HT-29 (cell line): ENCODE data around the gene DNAH14. TPM values are rescaled to one million over a fixed set of nuclear protein-coding genes. Genes with fewer than 3 reads are reported as not detected.
A peak's percentile ranks its signal among the peaks of the same experiment; 100 is the strongest.
"Not testable (repeated sequence)": the region's sequence is repeated elsewhere in the genome, so short reads cannot be mapped to it uniquely, and the experiment has no call there.

ENCODE experiments used
- DNase-seq: peaks from one replicate; pipeline ENCODE4 v3.0.0-alpha.2; 2015; ENCODE audit warnings: low spot score
- total RNA-seq: library from RNA; depleted of rRNA; stranded (reverse); fragments of >200 nt; shearing (Covaris generic); gene quantifications from 2 replicates; pipeline ENCODE4 v1.2.3, GENCODE V29; 2014

The DNAH14 gene
- total RNA-seq, 1 experiment from 2014 or later = 3.9 TPM

DNA sequence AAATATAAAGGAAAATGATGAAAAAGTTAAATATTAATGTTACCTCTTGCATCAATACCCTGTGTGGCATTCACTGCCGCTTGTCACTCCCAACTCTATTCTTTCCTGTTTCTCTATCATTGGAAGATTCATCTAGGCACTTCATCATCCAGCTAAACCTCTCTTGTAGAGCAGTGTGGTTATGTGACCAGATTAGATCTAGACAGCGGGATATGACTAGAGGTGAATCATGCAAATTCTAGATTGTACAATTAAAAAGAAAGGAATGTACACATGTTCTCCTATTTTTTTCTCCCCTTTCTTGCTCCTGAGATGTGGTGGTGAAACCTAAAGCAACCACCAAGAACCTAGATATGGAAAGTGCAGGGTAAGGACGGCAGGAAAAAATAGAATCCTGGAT lies 324.3 kb downstream of the DNAH14 start:
- no peak for DNase-seq

GRCh38 chr1:225254676-225255075 lies 325.2 kb downstream of the DNAH14 start:
- no peak for DNase-seq

- DNase-seq = no peak
These were observed 327.6 kb downstream of the DNAH14 start for GRCh38 chr1:225257081-225257480.

DNA sequence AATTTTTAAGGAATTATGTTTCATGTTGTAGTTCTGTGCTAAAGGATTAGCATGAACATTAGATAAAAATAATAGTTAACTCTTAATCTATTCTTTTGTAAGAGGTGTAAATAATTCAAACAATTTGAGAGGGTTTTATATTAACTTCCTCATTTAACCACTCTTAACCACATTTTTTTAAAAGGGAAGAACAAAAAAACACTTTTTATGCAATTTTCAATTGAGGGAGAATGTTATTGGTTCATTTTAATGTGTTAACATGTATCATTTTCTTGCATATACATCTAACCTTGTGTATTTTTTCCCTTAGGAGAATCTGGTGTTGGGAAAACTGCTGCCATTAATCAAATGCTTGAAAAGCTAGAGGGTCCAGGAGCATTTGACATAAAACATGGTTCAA lies 329.3 kb downstream of the DNAH14 start:
- no peak for DNase-seq

- DNase-seq = no peak
These were observed 330.1 kb downstream of the DNAH14 start for GRCh38 chr1:225259542-225259941.

DNA sequence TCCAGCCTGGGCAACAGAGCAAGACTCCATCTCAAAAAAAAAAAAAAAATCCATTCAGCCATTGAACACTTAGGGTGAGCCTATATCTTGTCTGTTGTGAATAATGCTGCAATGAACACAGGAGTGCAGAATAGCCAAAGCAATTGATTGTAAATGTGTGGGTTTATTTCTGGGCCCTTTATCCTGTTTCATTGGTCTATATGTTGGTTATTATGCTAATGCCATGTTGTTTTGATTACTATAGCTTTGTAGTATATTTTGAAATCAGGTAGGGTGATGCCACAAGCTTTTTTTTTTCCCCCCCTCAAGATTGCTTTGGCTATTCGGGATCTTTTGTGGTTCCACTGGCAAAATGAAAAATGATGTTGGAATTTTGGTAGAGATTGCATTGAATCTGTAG lies 330.8 kb downstream of the DNAH14 start:
- no peak for DNase-seq

GRCh38 chr1:225277445-225277844 lies 348.0 kb downstream of the DNAH14 start:
- no peak for DNase-seq

DNA sequence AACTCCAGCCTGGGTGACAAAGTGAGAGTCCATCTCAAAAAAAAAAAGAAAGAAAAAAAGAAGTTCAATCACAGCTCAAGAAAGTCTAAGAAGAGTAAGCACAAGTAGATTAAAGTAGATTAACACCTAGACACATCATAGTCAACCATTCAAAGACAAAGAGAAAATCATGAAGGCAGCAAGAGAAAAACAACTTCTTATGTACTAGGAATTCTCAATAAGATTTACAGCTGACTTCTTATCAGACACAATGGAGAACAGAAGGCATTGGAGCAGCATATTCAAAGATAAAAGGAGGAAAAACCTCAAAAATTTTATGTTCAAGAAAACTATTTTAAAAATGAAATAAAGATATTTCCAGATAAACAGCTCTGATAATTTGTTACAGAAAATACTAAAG lies 351.1 kb downstream of the DNAH14 start:
- DNase-seq = no peak

DNA sequence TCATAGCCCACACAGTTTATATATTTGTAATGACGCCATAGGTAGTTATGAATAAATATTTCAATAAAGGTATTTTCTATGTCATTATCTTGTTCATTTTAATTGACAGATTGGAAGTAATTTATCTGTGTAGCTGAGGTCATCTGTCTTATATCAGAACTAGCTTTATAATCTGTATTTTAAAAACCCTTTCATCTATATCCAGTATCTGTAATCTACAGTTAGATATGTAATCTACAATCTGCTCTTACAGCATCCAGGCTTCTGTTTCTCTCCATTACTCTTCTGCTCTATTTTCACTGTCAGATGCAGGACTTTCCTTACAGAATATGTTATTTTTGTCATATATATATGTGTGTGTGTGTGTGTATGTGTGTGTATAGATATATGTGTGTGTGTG lies 360.8 kb downstream of the DNAH14 start:
- DNase-seq = no peak

DNA sequence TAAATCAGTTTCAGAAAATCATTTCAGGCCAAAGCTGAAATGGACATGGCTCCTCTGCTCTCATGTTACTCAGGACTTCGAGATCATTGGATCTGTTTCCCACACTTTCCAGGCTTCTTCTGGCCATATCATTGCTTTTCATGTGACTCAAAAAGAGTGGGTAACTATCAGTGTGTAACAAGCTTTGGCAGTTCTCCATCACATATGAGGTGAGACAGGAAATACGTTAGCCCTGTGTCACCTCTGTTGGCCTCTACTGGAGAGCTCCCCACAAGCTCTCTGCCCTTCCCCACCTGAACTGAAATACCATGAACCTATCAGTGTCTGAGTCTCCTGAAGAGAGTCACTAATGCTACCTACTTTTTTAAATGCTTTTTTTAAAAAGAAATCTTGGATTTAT lies 370.1 kb downstream of the DNAH14 start:
- no peak for DNase-seq

- no peak for DNase-seq
These were observed 370.9 kb downstream of the DNAH14 start for GRCh38 chr1:225300381-225300780.

DNA sequence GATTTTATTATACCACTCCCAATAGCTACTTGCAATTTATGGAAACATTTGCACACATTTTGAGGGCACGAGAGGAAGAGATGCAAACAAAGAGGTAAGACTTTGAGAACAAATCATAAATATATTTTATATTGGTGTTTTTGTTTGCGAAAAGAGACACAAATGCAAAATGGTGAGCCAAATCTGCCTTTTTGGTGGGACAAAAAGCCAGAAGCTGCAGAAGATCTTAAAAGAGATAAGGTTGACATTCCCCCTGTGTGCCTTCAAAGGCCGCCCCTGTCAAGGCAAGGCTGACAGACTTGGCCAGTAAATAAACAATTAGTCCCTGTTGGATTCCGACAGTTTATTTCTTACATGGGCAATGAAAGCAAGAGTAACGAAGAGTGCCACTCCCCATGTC lies 375.5 kb downstream of the DNAH14 start:
- DNase-seq = no peak

GRCh38 chr1:225310544-225310943 lies 381.1 kb downstream of the DNAH14 start:
- not testable (repeated sequence) for DNase-seq

DNA sequence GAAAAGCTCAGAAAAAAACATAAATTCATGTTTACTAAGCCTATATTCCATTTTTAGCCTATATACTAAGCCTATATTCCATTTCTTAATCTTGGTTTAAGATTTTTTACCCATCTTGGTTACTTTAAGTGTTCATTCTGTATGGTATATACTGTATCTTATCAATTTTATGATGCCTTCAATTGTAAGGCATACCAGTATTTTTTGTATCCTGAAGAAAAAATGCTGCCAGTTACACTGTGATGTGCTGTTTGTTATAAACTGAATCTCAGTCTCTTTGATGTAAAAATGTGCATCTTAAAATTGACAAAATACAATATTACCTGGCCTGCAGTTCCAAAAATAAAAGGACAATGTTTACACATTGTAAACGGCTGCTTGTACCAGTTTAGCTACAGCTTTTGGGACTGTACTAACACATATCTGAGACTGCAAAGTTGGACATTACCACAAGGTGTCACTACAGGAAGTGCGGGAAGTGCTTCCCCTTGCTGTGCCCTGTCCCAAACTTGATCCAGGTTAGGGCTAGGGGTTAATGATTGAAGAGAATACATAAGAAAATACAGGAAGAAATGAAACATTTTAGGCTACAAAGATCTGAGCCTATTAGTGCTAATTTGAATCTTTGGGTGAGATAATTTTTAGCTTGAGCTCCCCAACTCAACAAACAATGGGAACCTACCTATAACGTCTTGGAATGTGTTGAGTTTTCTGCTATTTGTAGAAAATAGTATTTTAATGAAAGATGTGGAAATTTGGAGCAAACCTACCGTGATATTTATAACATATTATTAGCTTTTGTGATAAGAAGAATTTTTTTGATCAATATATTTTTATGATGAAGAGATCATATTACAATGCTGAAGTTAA lies 389.5 kb downstream of the DNAH14 start:
- DNase-seq = peak; percentile 77

DNA sequence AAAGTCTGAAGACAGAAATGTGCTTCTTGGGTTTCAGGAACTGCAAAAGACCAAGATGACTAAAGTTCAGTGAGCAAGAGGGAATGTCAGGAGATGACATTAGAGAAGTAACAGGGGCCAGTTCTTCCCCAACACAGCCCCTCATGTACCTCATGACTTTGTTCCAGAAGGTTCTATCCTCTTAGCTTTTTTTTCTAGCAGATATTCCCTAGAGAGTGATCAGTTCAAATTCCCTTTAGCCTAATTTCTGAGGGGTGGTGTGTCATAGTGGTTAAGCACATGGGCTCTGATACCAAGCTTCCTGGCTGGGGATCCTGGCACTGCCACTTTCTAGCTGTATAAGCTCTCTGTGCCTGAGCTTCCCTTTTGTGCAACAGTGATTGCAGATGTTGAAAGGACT lies 390.4 kb downstream of the DNAH14 start:
- no peak for DNase-seq

DNA sequence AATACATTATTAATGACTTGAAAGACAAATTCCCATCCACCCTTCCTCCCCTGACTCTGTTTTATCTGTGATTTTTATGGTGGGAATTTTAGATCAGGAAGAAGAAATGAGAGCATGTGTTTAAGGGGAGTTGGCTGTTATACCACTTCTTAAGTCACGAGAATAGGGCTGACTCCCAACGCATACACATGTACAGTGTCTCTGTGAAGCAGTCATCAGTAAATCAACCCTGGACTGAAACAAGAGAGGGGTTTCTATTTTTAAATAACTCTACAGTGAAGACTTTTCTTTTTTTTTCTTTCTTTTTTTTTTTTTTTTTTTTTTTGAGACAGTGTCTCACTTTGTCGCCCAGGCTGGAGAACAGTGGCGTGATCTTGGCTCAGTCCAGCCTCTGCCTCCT lies 392.3 kb downstream of the DNAH14 start:
- DNase-seq = no peak

GRCh38 chr1:225329041-225329440 lies 399.6 kb downstream of the DNAH14 start:
- no peak for DNase-seq

DNA sequence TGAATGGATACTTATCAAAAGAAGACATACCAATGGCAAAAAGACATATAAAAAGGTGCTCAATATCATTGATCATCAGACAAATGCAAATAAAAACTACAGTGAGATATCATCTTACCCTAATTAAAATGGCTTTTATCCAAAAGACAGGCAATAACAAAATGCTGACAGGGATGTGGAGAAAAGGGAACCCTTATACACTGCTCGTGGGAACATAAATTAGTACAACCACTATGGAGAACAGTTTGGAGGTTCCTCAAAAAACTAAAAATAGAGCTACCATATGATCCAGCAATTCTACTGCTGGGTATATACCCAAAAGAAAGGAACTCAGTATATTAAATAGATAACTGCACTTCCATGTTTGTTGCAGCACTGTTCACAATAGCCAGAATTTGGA lies 400.5 kb downstream of the DNAH14 start:
- not testable (repeated sequence) for DNase-seq

- DNase-seq = no peak
These were observed 403.2 kb downstream of the DNAH14 start for GRCh38 chr1:225332686-225333085.

GRCh38 chr1:225335098-225335778 lies 405.8 kb downstream of the DNAH14 start:
- not testable (repeated sequence) for DNase-seq

- no peak for DNase-seq
These were observed 409.1 kb downstream of the DNAH14 start for GRCh38 chr1:225338545-225338944.

DNA sequence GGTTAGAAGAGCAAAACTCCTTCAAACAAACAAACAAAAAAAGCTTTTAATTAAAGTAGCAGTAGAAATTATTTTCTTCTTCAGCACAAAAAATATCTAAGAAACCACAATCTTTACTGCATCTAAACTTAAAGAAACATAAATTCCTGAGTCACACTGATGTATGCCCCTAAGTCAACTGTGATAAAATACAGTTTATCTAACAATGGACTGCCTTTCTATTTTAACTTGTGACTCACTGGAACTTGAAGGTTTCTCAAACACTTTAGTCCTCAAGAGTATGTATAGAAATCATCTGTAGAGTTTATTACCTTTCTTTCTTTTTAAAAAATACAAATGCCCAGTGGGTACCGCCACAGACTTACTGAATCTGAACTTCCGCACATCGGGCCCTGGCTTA lies 412.2 kb downstream of the DNAH14 start:
- no peak for DNase-seq

DNA sequence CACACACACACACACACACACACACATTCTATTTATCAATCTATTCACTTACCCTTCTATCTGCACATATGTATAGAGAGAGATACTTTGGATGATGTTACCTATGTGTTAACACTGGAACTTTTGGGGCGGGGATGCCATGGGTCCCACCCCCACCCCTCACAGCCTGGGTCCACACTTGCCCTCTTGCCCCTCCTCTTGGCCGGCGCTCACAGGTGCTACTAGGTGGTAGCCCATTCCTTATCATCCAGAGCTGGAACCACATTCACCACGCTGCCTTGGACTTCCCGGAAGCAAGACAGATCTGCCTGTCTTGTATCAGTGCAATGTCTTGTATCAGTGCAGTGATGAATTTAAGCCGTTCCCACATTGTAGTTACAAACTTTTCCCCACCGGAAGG lies 413.2 kb downstream of the DNAH14 start:
- DNase-seq = no peak
